ENCODE measurements around the gene MOB1A.
A peak's percentile ranks its signal among the peaks of the same experiment; 100 is the strongest.
"Not testable (repeated sequence)": the region's sequence is repeated elsewhere in the genome, so short reads cannot be mapped to it uniquely, and the experiment has no call there.

MOB1A gene

GRCh38 chr2:74199275-74199701, 20.6 kb upstream of the MOB1A start:
- DNase-seq (ENCODE audit: low read depth in 2 of 3, low spot score in 1 of 3): no peak

GRCh38 chr2:74198461-74199274, 20.0 kb upstream of the MOB1A start, which contains the start of gene MTHFD2:
Gene MTHFD2, plus strand, starts transcription at chr2:74198615. Its CDS starts 27 bp downstream, at chr2:74198642.
- peak; percentile 85 to 93 (median 92) for DNase-seq (ENCODE audit: low read depth in 2 of 3, low spot score in 1 of 3)

GRCh38 chr2:74198023-74198460, 19.4 kb upstream of the MOB1A start:
- no peak for DNase-seq (ENCODE audit: low read depth in 2 of 3, low spot score in 1 of 3)

- no peak for DNase-seq (ENCODE audit: low read depth in 2 of 3, low spot score in 1 of 3)
These were observed 18.4 kb upstream of the MOB1A start for GRCh38 chr2:74197049-74197448.

- no peak for DNase-seq (ENCODE audit: low read depth in 2 of 3, low spot score in 1 of 3)
These were observed 16.1 kb upstream of the MOB1A start for GRCh38 chr2:74194799-74195198.

- no peak for DNase-seq (ENCODE audit: low read depth in 2 of 3, low spot score in 1 of 3)
These were observed 13.1 kb upstream of the MOB1A start for GRCh38 chr2:74191596-74192380.

- DNase-seq (ENCODE audit: low read depth in 2 of 3, low spot score in 1 of 3): no peak
These were observed 10.0 kb upstream of the MOB1A start for GRCh38 chr2:74188696-74189095.

GRCh38 chr2:74188018-74188601, 9.4 kb upstream of the MOB1A start:
- no peak for DNase-seq (ENCODE audit: low read depth in 2 of 3, low spot score in 1 of 3)

- not testable (repeated sequence) for DNase-seq (ENCODE audit: low read depth in 2 of 3, low spot score in 1 of 3)
These were observed 8.0 kb upstream of the MOB1A start for GRCh38 chr2:74186706-74187105.

GRCh38 chr2:74186038-74186437, 7.4 kb upstream of the MOB1A start:
- DNase-seq (ENCODE audit: low read depth in 2 of 3, low spot score in 1 of 3): peak in 2 of 3 donors; percentile 41 to 42

GRCh38 chr2:74183878-74184277, 5.2 kb upstream of the MOB1A start:
- no peak for DNase-seq (ENCODE audit: low read depth in 2 of 3, low spot score in 1 of 3)

- DNase-seq (ENCODE audit: low read depth in 2 of 3, low spot score in 1 of 3): no peak
These were observed 3.1 kb upstream of the MOB1A start for GRCh38 chr2:74181739-74182138.

GRCh38 chr2:74179063-74179865, 585 bp upstream of the MOB1A start:
- DNase-seq (ENCODE audit: low read depth in 2 of 3, low spot score in 1 of 3): no peak

- DNase-seq (ENCODE audit: low read depth in 2 of 3, low spot score in 1 of 3): no peak
These were observed 983 bp downstream of the MOB1A start for GRCh38 chr2:74177696-74178095.

GRCh38 chr2:74174909-74175308, 3.8 kb downstream of the MOB1A start:
- DNase-seq (ENCODE audit: low read depth in 2 of 3, low spot score in 1 of 3): no peak

GRCh38 chr2:74168739-74169138, 9.9 kb downstream of the MOB1A start:
- DNase-seq (ENCODE audit: low read depth in 2 of 3, low spot score in 1 of 3): no peak

GRCh38 chr2:74164761-74165160, 13.9 kb downstream of the MOB1A start:
- no peak for DNase-seq (ENCODE audit: low read depth in 2 of 3, low spot score in 1 of 3)

- DNase-seq (ENCODE audit: low read depth in 2 of 3, low spot score in 1 of 3): no peak
These were observed 15.7 kb downstream of the MOB1A start for GRCh38 chr2:74162951-74163350.

GRCh38 chr2:74155830-74156229, 22.8 kb downstream of the MOB1A start:
- no peak for DNase-seq (ENCODE audit: low read depth in 2 of 3, low spot score in 1 of 3)

- DNase-seq (ENCODE audit: low read depth in 2 of 3, low spot score in 1 of 3): no peak
These were observed 25.7 kb downstream of the MOB1A start for GRCh38 chr2:74152954-74153353.

All from stimulated activated CD4-positive, alpha-beta T cell treated with anti-CD3 and anti-CD28 coated beads, Interleukin-12 subunit alpha, Interleukin-12 subunit beta, amount 100 ng/mL, for 48 hours (primary cell).